Cardiac septum (tissue), 1 donor: ENCODE data around the gene SUPT6H. TPM values are rescaled to one million over a fixed set of nuclear protein-coding genes. Genes with fewer than 3 reads are reported as not detected.
"Not testable (repeated sequence)": the region's sequence is repeated elsewhere in the genome, so short reads cannot be mapped to it uniquely, and the experiment has no call there.

Experiments
- DNase-seq: peaks from one replicate; pipeline ENCODE4 v3.0.0-alpha.2; 2020; ENCODE audit warnings: low spot score
- intact Hi-C: fragments of 100-400 bp; cut with DNase I; formaldehyde crosslinking; loops from one replicate; pipeline ENCODE4 v1.14.0; 2022
- total RNA-seq: library from RNA; stranded (reverse); fragmentation: NEBNext Ultra II Directional; extraction: Animal tissue kit (Norgen Biotek cat#: 25700); gene quantifications from one replicate; pipeline ENCODE4 v1.2.1, GENCODE V29; 2021
- donor health status: DM: no; HTN: no; CAD: no.

The SUPT6H gene
- total RNA-seq, 1 donor from 2014 or later, result 48.4 TPM

DNA sequence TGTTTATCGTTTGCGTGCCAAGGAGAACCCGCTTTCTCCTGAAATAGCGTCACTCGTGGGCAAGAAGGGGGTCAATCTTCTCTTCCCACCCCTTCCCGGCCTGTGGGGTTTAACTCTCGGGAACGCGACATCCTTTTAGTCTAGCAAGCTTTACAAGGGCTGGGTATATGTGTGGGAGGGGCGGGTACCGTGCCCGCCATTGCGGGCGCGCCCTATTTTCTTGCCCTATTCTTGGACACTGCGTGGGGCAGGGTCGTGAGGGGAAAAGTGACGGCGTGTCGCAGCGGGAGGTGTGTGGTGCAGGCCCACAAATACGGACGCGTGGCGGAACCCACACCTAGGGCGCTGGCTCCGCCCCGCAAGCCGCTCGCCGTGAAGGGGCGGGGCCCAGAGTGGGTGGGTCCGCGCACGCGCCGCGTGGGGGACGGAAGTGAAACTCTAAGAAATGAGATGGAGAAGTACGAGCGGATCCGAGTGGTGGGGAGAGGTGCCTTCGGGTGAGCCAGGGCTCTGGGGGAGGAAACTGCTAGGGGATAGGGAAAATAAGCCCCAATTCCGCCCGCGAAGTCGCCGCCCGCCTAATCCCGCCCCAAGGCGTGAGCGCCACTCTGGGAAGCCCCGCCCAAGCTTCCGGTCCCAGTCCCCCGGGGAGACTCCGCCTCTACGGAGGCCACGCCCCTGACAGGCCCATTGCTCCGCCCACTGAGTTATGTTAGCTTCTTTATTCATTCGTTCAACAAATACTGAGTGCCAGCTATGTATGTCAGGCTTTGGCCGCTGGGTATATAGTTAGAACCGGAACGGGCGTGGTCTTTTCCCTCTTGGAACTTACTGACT, 66.6 kb downstream of the SUPT6H start, which contains the start of gene NEK8:
Gene NEK8, plus strand, starts transcription at position 425 of the 837 bp plus-strand sequence. Its CDS starts 26 bp downstream, at position 451.
- DNase-seq, result peak; percentile 97
- intact Hi-C loops, result loop anchor here (1.0 to 10.0 kb wide), 2 partner anchors 16 to 386 kb away; partner anchors contain the start of gene TRAF4

GRCh38 chr17:28729950-28730330, 67.9 kb downstream of the SUPT6H start:
- DNase-seq, result no peak
- intact Hi-C loops, result loop anchor here (10.0 kb wide), 1 partner anchor 385 kb away; no protein-coding TSS in a partner anchor

DNA sequence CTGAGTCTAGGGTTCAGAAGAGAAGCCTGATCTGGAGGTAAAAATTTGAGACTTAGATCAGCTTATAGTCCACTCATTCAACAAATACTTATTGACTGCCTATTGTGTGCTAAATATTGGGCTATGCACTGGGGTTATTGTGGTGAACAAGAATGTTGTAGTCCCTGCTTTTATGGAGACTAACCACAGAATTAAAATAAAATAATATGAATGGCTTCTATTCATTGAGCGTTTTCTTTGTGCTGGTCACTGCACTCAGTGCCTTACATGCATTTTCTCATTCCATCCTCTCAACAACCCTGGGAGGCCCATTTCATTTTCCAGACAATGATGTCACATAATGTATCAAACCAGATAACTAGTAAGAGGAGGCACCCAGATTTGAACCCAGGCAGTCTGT, 71.3 kb downstream of the SUPT6H start:
- intact Hi-C loops, result no loop called here

DNA sequence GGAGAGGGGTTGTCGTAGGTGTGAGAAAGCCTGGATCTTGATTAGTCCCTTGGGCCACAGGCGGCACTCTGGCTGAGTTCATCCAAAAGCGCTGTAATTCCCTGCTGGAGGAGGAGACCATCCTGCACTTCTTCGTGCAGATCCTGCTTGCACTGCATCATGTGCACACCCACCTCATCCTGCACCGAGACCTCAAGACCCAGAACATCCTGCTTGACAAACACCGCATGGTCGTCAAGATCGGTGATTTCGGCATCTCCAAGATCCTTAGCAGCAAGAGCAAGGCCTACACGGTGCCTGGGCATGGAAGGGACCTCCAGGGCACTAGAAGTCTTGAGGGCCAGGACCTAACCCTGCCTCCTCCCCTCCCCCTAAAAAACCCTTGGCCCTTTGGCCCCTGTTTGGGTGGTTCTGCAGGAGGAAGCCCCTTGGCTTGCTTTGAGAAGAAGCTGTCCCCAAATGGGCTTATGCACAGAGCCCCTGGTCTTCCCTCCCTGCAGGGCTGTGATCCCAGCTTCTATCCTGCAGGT, 72.8 kb downstream of the SUPT6H start:
- intact Hi-C loops, result no loop called here
- DNase-seq, result no peak

More for the DNA sequence above, 71.3 kb downstream of the SUPT6H start:
- DNase-seq, result no peak

DNA sequence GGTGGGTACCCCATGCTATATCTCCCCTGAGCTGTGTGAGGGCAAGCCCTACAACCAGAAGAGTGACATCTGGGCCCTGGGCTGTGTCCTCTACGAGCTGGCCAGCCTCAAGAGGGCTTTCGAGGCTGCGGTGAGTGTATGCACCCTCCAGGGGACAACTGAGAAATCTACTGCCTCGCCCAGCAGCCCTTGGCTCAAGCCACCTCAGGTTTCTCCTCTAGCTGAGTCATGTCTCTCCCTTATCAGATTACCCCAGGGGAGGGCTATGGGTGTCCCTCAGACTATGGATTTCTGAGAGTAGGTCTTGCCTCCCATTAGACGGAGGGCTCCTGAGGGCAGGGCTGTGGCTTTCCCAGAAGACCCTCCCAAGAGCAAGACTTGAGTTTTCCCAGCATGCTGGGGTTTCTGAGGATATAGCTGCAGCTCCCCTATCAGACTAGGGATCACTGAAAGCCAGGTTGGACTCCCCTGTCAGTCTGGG, 73.3 kb downstream of the SUPT6H start:
- DNase-seq, result no peak
- intact Hi-C loops, result no loop called here

GRCh38 chr17:28735913-28736769, 74.1 kb downstream of the SUPT6H start:
- DNase-seq, intact Hi-C loops: not testable (repeated sequence)

GRCh38 chr17:28737316-28737715, 75.3 kb downstream of the SUPT6H start:
- intact Hi-C loops, result no loop called here
- DNase-seq, result no peak

GRCh38 chr17:28737770-28738679, 76.0 kb downstream of the SUPT6H start:
- intact Hi-C loops, result no loop called here
- no peak for DNase-seq

GRCh38 chr17:28738680-28739384, 76.8 kb downstream of the SUPT6H start:
- intact Hi-C loops, result no loop called here
- no peak for DNase-seq

GRCh38 chr17:28740406-28741357, 78.7 kb downstream of the SUPT6H start:
- intact Hi-C loops, result no loop called here
- DNase-seq, result no peak

GRCh38 chr17:28741358-28742349, 79.6 kb downstream of the SUPT6H start:
- DNase-seq, result no peak
- intact Hi-C loops, result no loop called here

- intact Hi-C loops, result loop anchor here (1.0 kb wide), 1 partner anchor 15 kb away; the partner anchor contains the start of gene NEK8
- peak; percentile 87 for DNase-seq
These were observed 81.5 kb downstream of the SUPT6H start, which contains the start of gene TRAF4 for GRCh38 chr17:28743243-28744103. Gene TRAF4, plus strand, starts transcription at chr17:28744011. Its CDS starts 102 bp downstream, at chr17:28744113.

DNA sequence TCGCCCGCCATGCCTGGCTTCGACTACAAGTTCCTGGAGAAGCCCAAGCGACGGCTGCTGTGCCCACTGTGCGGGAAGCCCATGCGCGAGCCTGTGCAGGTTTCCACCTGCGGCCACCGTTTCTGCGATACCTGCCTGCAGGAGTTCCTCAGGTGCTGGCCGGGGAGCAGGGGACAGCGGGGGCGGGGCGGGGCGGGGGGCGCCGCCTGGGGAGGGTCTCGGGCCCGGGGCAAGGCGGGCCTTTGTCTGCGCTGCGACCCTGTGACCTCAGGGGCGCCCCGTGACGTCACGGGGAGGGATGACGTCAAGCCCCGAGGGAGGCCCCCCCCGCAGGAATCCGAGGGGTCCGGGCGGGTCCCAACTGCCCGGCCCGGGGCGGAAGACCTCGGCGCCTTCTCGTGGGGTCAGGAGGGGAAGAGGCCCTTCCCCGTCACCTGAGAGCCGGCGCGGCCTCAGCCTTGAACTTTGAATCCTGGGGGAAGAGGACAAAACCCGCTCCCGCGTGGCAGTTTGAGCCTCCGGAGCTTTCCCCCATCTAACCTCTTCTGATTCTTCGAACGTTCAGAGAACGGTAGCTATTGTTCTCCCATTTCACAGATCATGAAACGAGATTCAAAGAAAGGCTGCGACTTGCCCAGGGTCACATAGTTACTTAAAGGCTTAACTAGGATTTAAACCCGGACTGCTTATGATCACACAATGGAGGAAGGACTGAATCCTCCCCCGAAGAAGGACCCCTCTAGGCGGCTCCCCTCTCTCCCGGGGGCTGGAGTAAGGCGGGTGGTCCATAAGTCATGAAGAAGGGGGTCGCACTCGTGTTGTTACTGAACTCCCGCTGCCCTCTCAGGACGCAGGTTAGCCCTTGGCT, 82.3 kb downstream of the SUPT6H start:
- intact Hi-C loops, result loop anchor here (1.0 kb wide), 1 partner anchor 16 kb away; the partner anchor contains the start of gene NEK8
- no peak for DNase-seq
